Neuron (in vitro differentiated cells): ENCODE data around the gene EXOC2.

Experiments
- H2AFZ ChIP-seq: one replicate; pipeline ENCODE4 v1.6.1; 2013; ENCODE audit warnings: low read depth, mild to moderate bottlenecking, inconsistent platforms, low read length, moderate library complexity
- H3K27me3 ChIP-seq: one replicate; pipeline ENCODE4 v1.6.1; 2013; ENCODE audit warnings: low read length; ENCODE audit not compliant: insufficient read depth
- H3K36me3 ChIP-seq: one replicate; pipeline ENCODE4 v1.6.1; 2013; ENCODE audit warnings: low read length; ENCODE audit not compliant: insufficient read depth
- H3K4me1 ChIP-seq: one replicate; pipeline ENCODE4 v1.6.1; 2013; ENCODE audit warnings: low read length; ENCODE audit not compliant: insufficient read depth
- H3K4me3 ChIP-seq: 2 replicates; pipeline ENCODE4 v1.5.1; 2013; ENCODE audit warnings: mild to moderate bottlenecking, low read length, moderate library complexity
- H3K9me3 ChIP-seq: one replicate; pipeline ENCODE4 v1.6.1; 2013; ENCODE audit warnings: low read length

Gene EXOC2

DNA sequence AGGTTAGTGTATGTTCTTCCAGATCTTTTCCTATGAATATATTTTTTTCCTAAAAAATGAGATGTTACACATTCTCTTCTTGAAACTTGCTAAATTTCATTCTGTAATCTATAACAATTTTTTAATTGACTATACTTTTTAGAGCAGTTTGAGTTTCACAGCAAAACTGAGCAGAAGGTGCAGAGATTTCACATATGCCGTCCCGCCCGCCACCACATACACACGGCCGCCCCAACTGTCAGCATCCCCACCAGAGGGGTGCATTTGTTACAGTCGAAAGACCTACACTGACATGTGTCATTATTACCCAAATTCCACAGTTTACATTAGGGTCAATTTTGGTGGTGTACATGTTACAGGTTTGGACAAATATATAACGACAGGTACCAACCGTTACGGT lies 184.9 kb downstream of the EXOC2 start:
- no peaks in the 10 kb centered on the region for H3K27me3 ChIP-seq
- no peaks in the 10 kb centered on the region for H3K4me1 ChIP-seq
- H2AFZ ChIP-seq: no peak overlapping the region
- H3K9me3 ChIP-seq: peaks cover 4% of the 10 kb centered on the region
- peaks cover 4% of the 10 kb centered on the region for H3K36me3 ChIP-seq
- no peak overlapping the region for H3K4me3 ChIP-seq

DNA sequence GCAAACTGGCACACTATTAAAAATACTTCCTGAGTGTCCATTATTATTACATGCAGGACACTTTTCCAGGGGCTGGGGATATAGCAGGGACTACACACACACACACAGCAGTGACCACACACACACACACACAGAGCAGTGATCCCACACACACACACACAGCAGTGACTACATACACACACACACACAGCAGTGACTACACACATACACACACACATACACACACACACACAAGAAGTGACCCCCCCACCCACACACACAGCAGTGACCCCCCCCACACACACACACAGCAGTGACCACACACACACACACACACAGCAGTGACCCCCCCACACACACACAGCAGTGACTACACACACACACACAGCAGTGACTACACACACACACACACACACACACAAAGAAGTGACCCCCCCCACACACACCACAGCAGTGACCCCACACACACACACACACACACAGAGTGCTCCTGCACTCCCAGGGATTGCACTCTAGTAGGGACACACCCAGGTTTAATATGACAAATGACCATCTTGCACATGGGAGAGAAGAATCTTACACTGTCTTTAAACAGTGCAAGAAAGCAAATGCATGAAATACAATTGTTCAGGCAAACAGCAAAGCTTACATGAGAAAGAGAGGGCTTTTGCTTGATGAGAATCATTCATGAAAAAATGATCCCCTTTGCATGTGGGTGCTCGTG lies 185.9 kb downstream of the EXOC2 start:
- H2AFZ ChIP-seq: no peak overlapping the region
- peaks cover 4% of the 10 kb centered on the region for H3K36me3 ChIP-seq
- no peak overlapping the region for H3K4me3 ChIP-seq
- H3K9me3 ChIP-seq: peaks cover 5% of the 10 kb centered on the region
- no peaks in the 10 kb centered on the region for H3K27me3 ChIP-seq
- no peaks in the 10 kb centered on the region for H3K4me1 ChIP-seq

DNA sequence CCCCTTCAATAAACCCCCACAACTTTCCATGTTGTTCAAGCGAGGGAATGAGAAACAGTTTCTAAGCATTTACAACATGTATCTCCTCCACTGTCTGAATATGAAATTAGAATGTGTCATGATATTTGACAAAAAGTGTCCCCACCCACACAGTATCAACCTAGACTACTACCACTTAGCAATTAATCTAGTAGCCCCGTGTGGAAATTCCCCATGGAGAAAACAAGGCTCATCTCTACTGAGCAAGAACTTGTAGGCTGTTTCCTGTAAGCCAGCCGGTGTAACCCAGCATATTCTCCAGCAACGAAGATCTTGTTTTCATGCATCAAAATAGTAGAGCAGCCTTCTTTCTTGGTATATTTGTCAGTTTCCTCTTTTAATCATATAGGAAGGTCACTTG lies 186.4 kb downstream of the EXOC2 start:
- Histone ChIP-seq H3K4me3 (no peak overlapping the region), H3K9me3 (peaks cover 5% of the 10 kb centered on the region), H2AFZ (no peak overlapping the region), H3K36me3 (peaks cover 4% of the 10 kb centered on the region), H3K4me1 (no peaks in the 10 kb centered on the region), H3K27me3 (no peaks in the 10 kb centered on the region)

DNA sequence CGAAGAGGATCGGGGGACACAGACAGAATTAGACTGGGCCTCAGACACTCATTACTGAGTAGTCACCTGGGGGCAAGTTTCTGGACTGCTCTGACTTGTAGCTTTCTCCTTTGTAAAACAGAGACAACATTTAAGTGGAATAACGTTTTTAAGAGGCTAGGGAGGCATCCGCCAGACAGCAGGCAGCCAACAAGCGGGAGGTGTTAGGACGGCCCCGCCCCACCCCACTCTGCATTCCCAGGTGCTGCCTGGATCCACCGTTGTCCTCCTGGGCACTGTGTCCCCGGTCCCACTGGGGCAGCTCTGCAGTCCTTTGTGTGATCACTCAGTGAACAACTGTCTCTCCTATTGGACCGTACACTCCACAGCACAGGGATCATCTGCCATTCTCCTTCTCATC lies 187.6 kb downstream of the EXOC2 start:
- Histone ChIP-seq H3K4me1 (no peaks in the 10 kb centered on the region), H3K4me3 (no peak overlapping the region), H2AFZ (no peak overlapping the region), H3K27me3 (no peaks in the 10 kb centered on the region), H3K36me3 (peaks cover 4% of the 10 kb centered on the region), H3K9me3 (peaks cover 5% of the 10 kb centered on the region)

DNA sequence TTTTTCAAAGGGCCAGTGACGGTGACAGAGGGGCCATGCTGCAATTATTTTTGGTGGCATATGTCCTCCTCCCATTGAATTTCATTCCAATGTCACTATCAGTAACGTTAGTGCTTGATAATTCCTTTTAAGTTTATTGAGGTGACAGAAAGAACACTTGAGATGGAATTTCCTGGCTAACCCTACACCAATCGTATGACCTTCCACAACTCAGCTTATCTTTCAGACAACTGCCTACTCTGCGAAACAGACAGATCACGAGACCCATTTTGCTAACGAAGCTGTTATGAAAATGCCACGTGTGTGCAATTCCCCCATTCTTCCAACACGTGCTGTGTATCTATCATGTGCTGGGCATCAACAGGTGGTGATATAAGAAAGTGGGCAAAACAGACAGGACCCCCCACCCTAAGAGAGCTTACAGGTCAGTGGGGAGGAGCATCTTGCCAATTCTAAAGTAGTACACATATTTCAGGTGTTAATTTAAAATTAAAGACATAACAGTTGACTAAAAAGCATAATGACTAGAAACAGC lies 188.4 kb downstream of the EXOC2 start:
- no peaks in the 10 kb centered on the region for H3K4me1 ChIP-seq
- H2AFZ ChIP-seq: no peak overlapping the region
- H3K36me3 ChIP-seq: peaks cover 4% of the 10 kb centered on the region
- H3K9me3 ChIP-seq: peaks cover 5% of the 10 kb centered on the region
- H3K4me3 ChIP-seq: no peak overlapping the region
- H3K27me3 ChIP-seq: no peaks in the 10 kb centered on the region

DNA sequence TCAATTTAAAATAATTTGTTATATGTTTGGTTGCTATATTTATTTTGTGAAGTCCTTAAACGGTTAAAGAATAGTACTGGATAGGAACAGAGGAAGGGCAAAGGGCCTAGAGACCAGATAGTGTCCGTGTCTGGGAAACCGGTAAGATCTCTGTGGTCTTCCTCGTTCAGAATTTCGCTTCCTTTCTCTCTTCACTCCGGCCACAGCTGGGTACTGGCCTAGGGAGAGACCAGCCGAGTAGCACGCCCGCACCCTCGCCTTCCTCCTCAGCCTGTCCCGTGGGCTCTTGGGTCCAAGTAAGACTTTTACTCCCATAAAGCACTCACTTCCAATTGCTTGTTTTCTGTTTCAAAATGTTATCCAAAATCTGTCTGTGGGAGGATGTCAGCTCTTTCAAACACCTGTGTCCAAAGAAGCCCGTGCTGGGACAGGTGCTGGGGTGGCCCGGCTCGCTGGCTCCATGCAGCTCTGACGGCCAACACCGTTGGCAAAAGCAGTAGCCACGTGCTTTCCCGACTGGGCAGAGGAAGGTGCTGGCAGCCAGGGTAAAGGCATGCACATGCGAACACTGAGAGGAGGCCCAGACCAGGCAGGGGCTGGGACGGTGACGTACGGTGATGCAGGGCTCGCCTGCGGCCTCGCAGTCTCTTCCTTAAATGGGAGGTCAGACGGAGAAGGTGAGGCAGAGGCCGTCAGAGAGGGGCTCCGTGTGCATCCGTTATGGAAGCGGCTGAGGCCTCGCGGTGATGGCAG lies 189.2 kb downstream of the EXOC2 start:
- Histone ChIP-seq H3K36me3 (peaks cover 4% of the 10 kb centered on the region), H3K4me3 (no peak overlapping the region), H3K9me3 (peaks cover 5% of the 10 kb centered on the region), H3K27me3 (no peaks in the 10 kb centered on the region), H3K4me1 (no peaks in the 10 kb centered on the region), H2AFZ (no peak overlapping the region)

DNA sequence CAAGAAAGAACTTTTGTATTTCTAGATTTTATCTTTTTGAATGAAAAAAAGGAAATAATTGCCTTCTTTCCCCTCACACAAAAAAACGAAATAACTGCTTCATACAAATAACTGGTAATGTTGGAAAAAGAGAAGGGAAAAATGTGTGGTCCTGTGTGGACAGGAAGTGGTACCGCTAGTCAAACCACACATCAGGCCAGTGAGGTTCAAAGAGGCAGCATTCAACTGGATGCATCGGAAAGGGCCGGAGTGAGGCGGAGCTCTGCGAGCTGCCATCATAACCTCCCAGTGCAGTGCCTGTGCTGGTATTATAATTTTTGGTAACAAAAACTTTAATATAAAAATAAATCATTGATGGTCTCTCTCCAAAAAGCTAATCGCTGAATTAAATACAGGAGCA lies 190.2 kb downstream of the EXOC2 start:
- Histone ChIP-seq H2AFZ (no peak overlapping the region), H3K36me3 (peaks cover 4% of the 10 kb centered on the region), H3K4me3 (no peak overlapping the region), H3K27me3 (no peaks in the 10 kb centered on the region), H3K9me3 (peaks cover 5% of the 10 kb centered on the region), H3K4me1 (no peaks in the 10 kb centered on the region)

DNA sequence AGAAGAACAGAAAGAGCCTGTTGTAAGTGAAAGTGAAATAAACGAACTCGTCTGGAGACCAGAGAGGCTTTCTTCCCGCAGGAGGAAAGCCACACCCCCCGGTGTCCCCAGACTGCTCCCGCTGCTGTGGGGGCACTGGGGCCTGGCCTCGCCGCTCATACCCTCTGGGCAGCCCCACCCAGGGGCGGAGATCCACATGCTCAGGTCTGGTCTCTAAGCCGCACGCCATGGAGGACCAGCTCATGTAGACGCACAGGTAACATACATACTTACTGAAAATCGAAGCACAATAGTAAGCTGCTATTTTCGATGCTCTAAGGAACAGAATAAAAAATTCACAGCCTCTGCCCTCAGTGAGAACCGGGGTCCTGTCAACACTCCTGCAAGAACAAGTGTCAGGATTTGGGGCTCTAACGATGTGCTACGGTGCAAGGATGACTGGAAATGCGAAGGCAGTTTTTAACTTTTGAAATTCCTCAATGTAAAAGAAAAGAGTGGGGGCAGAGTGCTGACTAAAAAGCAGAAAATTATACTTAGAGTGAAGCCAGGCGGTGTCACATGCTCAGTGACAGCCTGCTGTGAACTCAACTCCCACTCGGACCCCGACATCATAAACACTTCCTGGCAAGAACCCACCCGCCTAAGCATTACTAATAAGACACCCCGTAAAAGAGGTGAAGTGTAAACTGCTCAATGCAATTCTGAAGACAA lies 190.9 kb downstream of the EXOC2 start:
- H3K4me1 ChIP-seq: no peaks in the 10 kb centered on the region
- H3K9me3 ChIP-seq: peaks cover 5% of the 10 kb centered on the region
- peaks cover 4% of the 10 kb centered on the region for H3K36me3 ChIP-seq
- H3K27me3 ChIP-seq: no peaks in the 10 kb centered on the region
- H2AFZ ChIP-seq: no peak overlapping the region
- H3K4me3 ChIP-seq: no peak overlapping the region

DNA sequence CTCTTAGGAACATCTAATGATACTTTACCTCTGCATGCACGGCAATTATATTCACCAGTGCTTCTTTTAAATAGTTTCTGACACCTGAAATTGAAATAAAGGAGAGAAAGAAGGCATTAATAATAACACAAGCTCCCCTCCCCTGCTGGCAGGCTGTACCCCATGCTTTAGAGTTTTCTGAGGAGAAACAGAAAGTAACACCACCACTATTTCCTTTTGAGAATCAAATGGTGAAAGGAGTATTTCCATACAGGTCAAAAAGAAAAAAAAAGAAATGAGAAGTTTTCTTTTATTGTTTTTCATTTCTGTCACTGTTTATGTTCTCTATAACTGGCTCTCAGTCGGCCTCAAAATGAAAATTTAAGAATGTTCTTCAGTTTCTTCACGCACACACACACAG lies 193.3 kb downstream of the EXOC2 start:
- no peak overlapping the region for H3K4me3 ChIP-seq
- H3K36me3 ChIP-seq: peaks cover 15% of the 10 kb centered on the region
- no peaks in the 10 kb centered on the region for H3K4me1 ChIP-seq
- H3K27me3 ChIP-seq: no peaks in the 10 kb centered on the region
- peaks cover 5% of the 10 kb centered on the region for H3K9me3 ChIP-seq
- no peak overlapping the region for H2AFZ ChIP-seq

DNA sequence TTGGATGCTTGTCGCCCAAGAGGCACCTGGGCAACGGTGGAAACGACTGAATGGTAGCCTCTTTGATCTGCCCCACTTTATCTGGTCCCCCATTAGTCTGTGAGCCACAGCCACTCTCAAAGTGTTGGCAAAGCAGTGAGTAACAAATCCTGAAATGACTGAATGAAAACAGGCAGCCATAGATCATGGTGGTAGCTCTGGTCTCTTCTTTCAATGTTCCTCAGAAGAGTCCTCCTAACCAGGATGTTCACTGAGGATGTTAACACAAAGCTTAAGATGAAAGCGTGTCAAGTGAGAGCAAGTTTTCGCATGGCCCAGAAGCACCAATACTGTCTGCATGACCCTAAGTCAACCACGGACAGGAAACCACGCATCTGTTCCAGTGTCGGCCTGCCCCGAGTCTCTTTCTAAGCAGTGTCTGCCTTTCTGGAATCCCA lies 194.1 kb downstream of the EXOC2 start:
- H3K4me1 ChIP-seq: no peaks in the 10 kb centered on the region
- no peak overlapping the region for H2AFZ ChIP-seq
- H3K27me3 ChIP-seq: no peaks in the 10 kb centered on the region
- H3K4me3 ChIP-seq: no peak overlapping the region
- H3K36me3 ChIP-seq: peaks cover 11% of the 10 kb centered on the region
- H3K9me3 ChIP-seq: peaks cover 2% of the 10 kb centered on the region

DNA sequence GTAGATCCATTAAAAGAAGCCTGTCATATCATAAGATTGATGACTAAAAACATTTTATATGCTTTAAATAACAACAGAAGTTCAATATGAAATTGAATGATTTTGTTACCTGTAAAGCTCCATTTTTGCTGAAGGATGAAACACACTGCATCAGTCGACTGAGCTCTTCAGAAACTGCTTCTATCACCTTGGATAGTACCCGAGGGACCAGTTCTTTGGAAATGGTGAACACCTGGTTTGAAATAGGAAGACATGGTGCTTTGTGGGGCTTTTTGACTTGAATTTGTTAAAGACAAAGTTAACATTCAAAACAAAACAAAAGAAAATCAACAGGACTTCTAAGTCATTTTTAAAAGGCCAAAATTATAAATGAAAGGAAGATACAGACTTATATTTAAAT lies 195.7 kb downstream of the EXOC2 start:
- H3K4me1 ChIP-seq: no peaks in the 10 kb centered on the region
- peaks cover 13% of the 10 kb centered on the region for H3K36me3 ChIP-seq
- no peak overlapping the region for H2AFZ ChIP-seq

DNA sequence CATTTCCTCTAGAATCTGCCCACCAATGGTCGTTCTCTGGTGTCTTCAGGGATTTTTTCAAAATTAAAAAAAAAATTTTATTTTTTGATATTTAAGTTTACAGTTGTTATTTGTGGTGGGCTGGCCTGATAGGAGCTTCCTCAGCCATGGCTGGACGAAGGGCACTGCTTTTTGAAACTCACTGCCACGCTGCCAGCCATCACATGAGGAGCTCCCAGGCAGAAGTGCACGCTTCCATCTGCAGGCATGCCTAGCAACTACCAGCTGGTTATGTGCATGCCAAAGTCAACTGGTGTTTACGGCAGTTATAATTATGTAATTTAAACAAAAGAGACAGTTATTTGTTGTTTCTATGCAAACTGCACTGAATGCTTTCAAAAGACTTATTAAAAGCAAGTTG lies 196.3 kb downstream of the EXOC2 start:
- Histone ChIP-seq H3K4me1 (no peaks in the 10 kb centered on the region), H3K4me3 (no peak overlapping the region), H2AFZ (no peak overlapping the region), H3K9me3 (peaks cover 2% of the 10 kb centered on the region), H3K27me3 (no peaks in the 10 kb centered on the region), H3K36me3 (peaks cover 13% of the 10 kb centered on the region)

More for the DNA sequence above, 195.7 kb downstream of the EXOC2 start:
- H3K9me3 ChIP-seq: peaks cover under 1% of the 10 kb centered on the region
- H3K27me3 ChIP-seq: no peaks in the 10 kb centered on the region
- no peak overlapping the region for H3K4me3 ChIP-seq

DNA sequence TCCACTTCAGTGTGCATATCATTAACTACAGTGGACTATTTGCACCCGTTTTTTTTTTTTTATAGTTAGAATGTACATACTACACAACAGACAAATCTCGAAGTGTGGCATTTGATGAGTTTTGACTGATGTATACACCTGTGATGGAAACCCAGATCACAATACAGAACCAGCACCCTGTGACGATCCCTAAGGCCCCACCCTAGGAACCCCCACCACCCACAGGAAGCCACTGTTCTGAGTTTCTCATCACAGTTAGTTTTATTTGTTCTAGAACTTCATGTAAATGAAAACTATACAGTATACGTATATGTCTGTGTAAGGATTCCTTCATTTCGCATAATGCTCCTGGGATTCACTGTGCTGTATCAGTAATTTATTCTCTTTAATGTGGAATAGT lies 198.5 kb downstream of the EXOC2 start:
- Histone ChIP-seq H3K36me3 (peaks cover 13% of the 10 kb centered on the region), H3K4me3 (no peak overlapping the region), H2AFZ (no peak overlapping the region), H3K9me3 (peaks cover 2% of the 10 kb centered on the region), H3K4me1 (no peaks in the 10 kb centered on the region), H3K27me3 (no peaks in the 10 kb centered on the region)
